SU-DHL-6 (cell line): ENCODE measurements around the gene NDUFS8.

Experiments
- CTCF ChIP-seq: fragments of 200-600 bp; sonication (generic); IDR thresholded peaks from one replicate; pipeline ENCODE4 v1.5.1; 2017; ENCODE audit warnings: antibody characterized with exemption, mild to moderate bottlenecking, low read length, moderate library complexity; ENCODE audit not compliant: insufficient read depth, poor library complexity, severe bottlenecking
- EZH2phosphoT487 ChIP-seq: fragments of 200-600 bp; sonication (generic), shearing (Covaris generic); conservative IDR thresholded peaks from 2 replicates; pipeline ENCODE4 v1.6.1; 2018; ENCODE audit warnings: mild to moderate bottlenecking, antibody characterized with exemption, low read length, moderate library complexity, mixed read lengths

GRCh38 chr11:68041617-68042218, 11.2 kb downstream of the NDUFS8 start:
- no peak for TF ChIP-seq CTCF
- TF ChIP-seq EZH2phosphoT487: no peak
